Stimulated activated CD8-positive, alpha-beta memory T cell treated with anti-CD3 and anti-CD28 coated beads, Interleukin-12 subunit alpha, Interleukin-12 subunit beta, amount 100 ng/mL, for 24 hours (primary cell): ENCODE results near the gene PARD3.
"Not testable (repeated sequence)": the region's sequence is repeated elsewhere in the genome, so short reads cannot be mapped to it uniquely, and the experiment has no call there.

ENCODE experiments used
- DNase-seq: peaks from one replicate; pipeline ENCODE4 v3.0.0-alpha.2; 2020; ENCODE audit errors: extremely low read depth

PARD3 gene

DNA sequence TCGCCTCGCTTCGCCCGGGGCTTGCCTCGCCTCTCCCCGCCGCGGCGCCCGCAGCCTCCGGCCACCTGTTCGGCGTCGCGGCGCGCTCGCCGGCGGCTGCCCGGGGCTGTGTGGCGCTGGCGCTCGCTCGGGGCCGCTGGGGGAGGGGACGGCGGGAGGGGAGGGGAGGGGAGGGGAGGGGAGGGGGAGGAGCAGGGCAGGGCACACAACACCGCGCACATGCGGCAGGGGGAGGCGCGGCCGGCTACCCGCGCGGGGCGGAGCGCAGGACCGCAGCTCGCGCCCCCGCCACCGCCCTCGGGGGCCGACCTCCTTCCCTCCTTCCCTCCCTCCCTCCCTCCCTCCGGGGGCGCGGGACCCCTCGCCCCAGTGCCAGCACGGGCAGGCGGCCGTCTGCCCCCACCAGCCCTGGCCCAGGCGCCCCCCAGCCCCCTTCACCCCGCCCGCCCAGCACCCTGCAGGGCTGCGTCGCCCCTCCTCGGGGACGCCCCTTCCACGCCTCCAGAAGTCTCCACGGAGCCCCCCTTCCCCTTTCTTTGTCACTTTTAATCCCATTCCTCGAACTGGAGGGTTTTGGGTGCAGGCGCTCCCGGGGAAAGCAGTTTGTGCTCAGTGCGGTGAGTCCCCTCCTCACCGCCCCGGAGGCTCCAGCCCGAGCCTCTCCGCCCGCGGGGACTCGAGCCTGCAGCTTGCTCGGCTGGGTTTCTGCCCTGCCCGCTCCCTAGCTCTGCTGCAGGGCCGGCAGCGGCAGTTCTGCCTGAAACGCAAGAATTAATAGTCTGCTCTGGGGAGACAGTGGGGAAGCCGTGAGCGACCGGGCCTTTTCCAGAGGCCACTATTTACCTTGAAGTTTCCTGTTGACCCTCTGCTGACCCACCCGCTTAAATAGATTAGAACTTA, at the start of gene PARD3:
Gene PARD3 (minus strand): TSS at position 112 of the 900 bp plus-strand sequence. CDS start 301 bp downstream, outside the sequence.
- DNase-seq: no peak

DNA sequence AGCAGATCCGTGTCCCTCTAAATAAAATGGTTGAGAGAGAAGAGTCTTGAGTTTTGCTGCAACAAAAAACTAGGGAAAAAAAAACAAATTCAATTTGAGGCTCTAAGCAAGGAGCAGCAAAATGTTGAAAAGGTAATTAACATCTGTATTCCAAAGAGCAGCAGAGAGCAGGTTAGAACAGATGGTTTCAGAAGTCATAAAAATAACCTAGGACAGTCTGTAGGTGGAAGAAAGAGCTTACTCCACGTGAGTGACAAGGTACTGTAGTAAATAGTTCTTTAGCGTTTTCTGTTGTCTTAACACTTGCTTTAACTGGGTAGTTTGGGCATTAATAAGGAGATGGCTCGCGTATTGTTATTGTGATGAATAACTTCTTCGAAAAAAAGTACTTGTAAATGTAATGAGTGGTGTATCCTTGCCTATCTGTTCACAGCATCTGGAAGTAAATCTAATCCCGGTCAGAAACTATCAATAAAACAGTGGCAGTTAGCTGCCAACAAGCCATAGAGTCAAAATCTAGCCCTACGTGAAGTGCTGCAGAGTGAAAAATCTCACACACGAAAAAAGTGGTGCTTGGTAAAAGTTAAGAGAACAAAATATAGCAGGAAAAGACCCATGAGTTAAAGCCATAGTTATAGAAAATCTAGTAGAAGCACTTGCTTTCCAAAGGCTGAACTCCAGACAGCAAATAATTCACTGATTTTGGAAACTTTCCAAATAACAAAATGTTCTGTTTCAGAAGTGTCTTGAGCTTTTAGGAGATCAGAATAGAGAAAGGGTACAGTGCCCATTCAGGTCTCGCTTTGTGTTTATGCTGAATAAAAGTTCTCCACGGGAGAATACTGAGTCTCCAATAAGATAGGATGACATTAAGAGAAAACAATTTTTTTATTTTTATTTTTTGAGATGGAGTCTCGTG, 49.3 kb upstream of the PARD3 start:
- no peak for DNase-seq

DNA sequence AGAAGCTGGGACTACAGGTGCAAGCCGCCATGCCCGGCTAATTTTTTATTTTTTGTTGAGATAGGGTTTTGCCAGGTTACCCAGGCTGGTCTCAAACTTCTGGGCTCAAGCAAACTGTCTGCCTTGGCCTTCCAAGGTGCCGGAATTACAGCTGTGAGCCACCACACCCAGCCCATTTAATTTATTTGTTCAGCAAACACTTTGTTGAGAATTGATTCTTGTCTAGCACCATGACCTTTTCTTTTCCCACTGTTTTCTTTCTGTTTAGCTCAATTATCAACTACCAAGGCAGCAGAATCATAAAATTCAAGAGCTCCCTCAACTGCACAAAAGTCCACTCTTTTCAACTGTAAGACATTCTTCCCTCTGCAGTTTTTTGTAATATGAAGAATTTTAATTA, 47.8 kb upstream of the PARD3 start:
- DNase-seq: no peak

DNA sequence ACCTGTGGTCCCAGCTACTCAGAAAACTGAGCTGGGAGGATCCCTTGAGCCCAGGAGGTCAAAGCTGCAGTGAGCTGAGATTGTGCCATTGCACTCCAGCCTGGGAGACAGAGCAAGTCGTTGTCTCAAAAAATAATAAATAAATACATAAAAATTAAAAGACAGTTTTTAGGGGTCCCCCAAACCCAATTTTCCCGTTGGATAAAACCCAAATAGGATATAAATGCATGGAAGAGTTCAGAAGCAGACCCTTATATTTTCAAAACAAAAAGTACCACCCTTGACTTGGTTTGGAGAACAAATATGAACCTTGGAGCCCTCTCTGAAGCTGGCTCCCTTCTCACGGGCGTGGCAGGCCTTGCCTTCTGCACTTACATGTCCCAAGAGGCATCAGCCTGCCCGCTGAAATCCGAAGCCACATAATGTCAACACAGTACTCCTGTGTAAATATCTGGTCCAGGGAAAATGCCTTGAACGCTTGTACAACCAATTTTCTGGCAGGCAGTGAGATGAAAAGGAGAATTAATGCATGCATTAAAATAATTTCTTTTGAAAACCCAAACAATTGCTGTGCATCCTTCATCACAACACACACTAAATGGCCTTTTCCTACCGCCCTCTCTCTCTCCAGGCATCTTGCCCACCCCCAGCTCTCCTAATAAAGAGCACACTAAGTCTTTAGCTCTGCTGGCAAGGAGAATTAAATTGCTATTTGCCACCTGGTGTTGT, 46.4 kb upstream of the PARD3 start:
- no peak for DNase-seq

DNA sequence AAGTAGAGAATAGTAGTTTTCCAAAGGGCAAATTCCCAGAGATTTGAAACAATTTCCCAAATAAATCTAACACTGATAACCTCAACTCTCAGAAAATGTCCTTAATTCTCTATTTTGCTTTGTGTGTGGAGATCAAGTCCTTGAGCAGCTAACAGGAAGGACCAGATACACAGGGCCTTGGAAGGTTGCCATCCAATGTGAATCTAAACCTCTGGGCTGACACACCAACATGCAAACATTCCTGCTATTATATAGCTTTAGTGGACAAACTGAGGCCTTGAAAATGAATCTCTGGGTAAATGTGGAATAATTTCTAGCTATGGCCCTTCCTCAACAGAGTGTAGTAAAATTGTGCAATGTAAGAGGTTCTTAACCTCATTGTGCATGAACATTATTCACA, 44.1 kb upstream of the PARD3 start:
- no peak for DNase-seq

DNA sequence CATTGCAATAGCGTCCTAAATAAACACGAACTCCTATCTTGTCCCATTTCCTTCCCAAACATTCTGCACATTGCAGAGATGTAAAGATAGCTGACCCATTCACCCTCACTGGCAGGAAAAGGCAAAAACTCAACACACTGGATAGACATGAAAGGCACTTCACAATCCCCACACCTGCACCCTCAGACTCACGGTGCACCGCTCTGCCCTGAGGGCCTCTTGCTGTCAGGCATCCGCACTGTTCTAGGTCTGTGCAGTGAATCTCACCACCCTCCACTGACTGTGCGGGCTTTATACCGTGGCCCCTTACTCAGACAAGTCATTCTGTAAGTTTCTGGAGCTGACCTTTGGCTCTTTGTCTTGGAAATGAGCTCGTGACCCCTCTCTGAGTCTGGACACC, 42.9 kb upstream of the PARD3 start:
- no peak for DNase-seq

DNA sequence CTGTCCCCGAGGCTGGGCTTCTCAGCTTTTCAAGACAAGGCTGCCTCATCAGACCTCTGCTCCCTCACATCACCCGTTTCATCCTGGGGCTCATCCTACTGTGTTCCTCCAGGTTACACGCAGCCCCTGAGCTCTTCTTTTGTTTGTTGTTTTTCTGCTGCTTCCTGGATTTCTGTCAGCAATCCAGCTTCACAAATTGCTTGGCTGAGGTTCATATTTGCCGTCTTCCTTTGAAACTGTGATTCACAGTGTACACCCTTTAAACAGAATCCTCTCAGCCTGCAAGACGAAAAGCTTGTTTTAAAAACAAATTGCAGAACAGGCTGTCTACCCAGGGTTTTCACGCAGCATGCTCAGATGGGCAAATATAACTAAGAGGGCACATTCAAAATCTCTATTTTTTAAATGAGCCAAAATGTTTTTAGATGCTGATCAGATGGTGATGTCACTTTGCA, 39.1 kb upstream of the PARD3 start:
- no peak for DNase-seq

DNA sequence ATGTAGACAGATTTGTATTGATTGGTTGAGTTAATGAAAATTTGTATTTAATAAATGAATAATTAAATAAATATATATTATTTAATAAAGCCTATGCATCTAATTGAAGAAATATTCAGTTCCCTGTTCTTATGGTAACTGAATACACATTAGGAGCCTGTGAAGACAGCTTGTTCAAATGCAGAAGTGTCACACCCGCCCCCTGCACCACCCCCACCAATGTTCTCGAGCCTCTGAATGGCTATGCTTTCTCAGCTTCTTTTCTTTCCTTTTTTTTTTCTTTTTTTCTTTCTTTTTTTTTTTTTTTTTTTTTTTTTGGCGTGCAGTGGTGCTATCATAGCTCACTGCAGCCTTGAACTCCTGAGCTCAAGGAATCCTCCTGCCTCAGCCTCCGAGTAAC, 38.3 kb upstream of the PARD3 start:
- no peak for DNase-seq

DNA sequence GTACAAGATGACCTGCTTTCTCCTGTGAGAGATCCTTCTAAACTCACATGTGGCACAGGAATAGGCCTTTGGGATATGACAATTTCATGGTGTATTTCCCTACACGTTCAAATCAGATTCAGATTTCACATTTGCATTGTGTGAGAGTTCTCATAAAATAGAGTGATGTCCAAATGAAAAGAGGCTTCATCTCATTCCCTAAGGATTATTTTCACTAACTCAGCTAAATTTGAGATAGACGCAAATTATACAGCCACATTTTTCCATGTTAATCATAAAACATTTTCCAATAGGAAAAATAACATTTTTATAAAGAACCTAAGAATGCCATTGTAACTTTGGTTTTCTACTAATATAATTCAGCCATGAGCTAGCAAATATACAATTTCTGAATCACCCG, 35.5 kb upstream of the PARD3 start:
- DNase-seq: no peak

DNA sequence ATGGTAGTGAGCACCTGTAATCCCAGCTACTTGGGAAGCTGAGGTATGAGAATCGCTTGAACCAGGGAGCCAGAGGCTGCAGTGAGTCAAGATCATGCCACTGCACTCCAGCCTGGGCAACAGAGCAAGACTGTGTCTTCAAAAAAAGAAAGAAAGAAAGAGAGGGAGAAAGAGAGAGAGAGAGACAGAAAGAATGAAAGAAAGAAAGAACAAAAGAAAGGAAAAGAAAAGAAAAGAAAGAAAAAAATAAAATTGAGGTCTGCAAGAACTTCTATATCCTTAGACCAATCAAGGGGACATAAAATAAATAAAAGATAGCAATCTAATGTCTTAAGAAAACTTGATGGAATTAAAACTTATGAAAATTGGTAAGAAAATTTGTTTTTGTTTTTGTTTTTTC, 34.9 kb upstream of the PARD3 start:
- DNase-seq: no peak

DNA sequence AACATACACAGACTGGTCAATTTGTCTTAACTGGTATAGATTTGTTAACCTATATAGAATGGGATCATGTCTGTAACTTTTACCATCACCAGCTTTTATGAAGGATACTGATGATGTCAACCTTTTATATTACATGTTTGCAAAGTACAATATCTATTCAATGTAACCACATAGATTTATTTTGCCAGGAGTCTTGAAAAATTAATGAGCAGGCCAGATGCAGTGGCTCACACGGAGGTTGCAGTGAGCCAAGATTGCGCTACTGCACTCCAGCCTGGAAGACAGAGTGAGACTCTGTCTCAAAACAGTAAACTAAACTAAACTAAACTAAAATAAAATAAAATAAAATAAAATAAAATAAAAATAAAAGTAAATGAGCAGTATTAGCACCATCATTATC, 30.0 kb upstream of the PARD3 start:
- DNase-seq: no peak

DNA sequence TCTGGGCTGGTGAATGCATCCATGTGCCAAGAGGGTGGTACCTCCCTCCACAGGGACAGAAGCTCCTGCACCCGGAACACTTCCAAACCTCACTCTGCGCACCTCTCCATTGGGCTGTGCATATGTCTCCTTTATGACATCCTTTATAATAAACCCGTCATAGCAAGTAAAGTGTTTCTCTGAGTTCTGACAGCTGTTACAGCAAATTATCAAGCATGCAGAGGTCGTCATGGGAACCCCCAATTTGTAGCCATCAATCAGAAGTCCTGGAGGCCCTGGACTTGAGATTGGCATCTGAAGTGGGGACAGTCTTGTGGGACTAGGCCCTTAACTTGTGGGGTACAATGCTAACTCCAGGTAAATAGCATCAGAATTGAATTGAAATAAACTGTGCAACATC, 29.4 kb upstream of the PARD3 start:
- no peak for DNase-seq

DNA sequence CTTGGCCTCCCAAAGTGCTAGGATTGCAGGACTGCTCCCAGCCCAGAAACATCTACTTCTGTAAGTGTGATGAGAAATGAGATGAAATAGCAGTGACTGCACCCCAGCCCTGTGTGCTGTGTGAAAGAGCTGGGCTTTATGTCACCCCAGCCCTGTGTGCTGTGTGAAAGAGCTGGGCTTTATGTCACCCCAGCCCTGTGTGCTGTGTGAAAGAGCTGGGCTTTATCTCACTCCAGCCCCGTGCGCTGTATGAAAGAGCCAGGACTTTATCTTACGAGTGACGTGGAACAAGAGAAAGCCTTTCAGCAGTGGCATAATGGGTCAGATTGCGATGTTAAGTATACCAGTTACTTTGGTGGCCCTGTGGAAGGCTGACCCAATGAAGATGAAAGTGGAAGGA, 28.4 kb upstream of the PARD3 start:
- not testable (repeated sequence) for DNase-seq

DNA sequence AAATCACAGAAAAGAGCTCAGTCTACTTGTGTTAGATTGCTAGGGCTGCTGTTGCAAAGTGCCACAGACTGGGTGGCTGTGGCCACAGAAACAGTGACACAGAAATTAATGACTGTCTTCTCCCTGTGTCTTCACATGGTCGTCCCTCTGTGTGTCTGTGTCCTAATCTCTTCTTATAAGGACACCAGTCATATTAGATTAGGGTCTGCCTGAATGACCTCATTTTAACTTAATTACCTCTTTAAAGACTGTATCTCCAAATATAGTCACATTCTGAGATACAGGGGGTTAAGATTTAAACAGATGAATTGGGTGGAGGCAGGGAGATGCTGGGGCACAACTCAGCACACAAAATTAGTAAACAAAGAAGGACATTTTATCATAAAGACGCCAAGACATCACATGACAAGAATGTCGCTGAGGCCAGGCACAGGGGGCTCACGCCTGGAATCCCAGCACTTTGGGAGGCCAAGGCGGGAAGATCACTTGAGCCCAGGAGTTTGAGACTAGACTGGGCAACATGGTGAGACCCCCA, 23.3 kb upstream of the PARD3 start:
- DNase-seq: no peak

DNA sequence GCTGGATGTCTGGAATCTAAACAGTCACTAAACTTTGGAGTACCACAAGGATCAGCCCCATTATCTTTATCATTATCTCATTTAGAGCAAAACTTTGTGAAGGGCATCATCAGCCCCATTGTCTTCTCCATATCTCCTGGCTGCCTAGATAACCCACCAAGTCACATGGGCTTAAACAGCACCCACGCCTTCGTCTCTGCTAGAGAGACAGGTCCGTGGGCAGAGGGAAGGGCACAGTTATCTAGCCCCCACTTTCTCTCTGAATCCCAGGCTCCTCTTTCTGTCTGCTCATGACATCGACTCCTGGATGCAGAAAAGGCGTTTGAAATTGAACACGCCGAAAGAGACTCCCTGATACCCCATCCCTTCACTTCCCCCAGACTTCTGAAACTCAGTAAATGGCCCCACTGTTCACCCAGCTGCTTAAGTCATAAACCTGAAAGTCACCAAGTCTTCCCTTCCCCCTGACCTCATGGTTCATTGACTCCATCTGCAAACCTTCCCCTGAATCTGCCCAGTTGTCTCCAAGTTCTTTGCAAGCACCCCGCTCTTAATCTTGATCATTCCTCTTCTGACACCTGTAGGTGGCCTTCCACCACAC, 20.9 kb upstream of the PARD3 start:
- no peak for DNase-seq

DNA sequence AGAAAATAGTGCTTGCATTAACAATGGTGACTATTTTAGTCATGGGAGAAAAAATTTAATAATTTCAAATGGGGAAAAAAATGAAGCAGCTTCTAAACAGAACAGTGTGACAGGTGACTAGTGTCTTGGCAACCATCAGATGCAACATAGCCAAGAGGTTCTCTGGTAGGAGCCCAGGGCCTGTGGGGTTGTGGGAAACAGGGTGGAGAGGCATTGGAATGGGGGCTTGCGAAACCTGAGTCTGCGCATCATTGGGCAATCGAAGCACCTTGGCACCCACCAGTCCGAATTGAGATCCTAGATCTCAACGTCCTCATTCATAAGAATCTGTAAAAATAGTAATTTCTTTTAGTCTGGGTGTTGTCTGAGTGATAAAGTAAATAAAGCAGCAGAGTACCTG, 19.2 kb upstream of the PARD3 start:
- no peak for DNase-seq

DNA sequence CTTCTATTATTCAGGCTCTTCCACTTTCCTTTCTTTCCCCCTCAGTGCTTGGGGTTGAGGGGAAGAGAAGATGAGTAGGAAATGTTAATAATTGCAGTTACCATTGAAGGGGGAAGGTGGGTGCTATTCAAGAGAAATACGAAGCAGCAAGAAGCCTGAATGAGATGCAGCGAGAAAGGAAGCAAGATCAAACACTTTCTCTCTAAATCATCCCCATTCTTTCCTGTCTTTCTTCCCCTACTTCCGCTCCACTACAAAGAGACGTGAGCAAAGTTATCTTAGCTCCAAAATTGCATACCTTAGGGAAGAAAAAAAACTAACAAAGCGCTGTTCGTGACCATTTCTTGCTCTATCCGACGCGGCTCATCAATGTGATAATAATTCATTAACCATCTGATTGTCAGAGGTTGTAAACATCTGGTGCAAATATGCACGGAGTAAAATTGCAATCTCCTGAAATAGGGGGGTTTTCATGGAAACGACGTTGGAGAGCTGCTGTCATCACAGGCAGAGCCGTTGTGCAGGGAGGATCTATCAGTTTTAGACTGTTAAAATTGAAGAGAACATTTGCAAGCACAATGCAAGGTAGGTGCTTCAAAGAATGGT, 15.2 kb upstream of the PARD3 start:
- no peak for DNase-seq

DNA sequence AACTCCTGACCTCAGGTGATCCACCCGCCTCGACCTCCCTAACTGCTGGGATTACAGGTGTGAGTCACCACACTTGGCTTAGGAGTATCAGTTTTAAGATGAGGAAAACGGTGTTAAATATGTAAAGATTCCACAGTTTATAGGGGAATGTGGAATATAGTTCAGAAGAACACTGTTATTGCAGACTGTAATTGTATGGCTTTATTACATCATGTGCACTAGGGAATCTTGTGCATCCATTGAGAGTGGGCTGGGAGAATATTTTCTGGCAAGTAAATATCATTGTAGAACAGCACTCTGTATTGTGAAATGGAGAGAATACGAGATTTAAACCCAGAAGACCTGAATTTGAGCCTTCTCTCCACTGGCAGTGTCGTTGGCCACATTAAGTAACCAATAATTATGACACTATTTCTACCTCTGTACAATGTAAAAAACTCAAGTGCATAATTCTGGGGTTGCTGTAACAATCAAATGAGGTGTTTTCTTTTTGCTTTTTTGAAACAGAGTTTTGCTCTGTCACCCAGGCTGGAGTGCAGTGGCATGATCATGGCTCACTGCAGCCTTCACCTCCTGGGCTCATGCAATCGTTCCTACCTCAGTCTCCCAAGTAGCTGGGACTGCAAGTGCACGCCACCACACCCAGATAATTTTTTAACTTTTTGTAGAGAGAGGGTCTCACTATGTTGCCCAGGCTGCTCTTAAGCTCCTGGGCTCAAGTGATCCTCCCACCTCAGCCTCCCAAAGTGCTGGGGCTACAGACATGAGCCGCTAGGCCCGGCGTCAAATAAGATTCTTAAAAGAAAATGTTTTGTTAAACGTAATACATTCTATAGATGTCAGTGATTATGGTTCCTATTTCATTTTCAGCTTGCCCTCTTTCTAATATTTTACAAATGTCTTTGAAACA, 12.0 kb upstream of the PARD3 start:
- no peak for DNase-seq

DNA sequence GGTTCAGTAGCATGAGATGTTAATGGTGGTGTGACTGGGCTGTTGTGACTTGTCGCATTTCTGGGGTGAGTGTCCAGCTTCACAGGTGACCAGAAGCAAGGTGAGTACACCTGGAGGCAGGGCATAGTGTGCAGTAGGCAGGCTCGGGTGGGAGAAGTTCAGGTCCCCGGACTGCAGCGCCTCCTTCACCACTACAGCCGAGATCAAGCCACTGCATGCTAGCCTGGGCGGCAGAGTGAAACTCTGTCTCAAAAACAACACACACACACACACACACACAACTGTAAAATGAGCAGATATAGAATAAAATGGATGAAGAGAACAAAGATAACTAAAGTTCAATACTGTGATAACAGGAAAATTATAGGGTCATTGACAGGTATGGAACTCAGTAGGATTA, 11.1 kb upstream of the PARD3 start:
- no peak for DNase-seq

DNA sequence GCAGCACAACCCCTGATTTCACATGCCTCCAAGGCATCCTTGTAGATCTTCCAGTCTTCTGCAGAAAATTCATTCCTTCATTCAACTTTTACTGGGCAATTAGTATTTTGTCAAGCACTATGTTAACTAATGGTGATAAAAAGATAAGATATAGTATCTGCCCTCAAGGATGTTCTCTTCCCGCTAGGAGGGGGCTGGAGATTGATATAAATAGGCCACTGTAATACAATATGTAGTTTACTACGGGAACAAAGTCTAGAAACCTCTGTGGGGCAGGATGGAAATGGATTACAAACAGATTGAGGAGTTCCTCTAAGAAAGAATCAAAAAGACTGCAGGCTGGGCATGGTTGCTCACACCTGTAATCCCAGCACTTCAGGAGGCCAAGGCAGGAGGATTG, 10.3 kb upstream of the PARD3 start:
- DNase-seq: no peak
